Measurements from ENCODE around the gene PTPRK.

The PTPRK gene

GRCh38 chr6:128271011-128271410 is 249.4 kb downstream of the PTPRK start:
- no peak for DNase-seq (ENCODE audit: low read depth)
- no peak overlapping the region for H3K4me3 ChIP-seq (ENCODE audit: control insufficient read depth, low read depth, low read length)
- no peak for TF ChIP-seq CTCF (IDR thresholded peaks at IDR 0.05; ENCODE audit: control insufficient read depth, insufficient read depth, low read depth, low read length, missing control alignments)

GRCh38 chr6:128266946-128267345 is 253.5 kb downstream of the PTPRK start:
- DNase-seq (ENCODE audit: low read depth), result no peak
- TF ChIP-seq CTCF (IDR thresholded peaks at IDR 0.05; ENCODE audit: control insufficient read depth, insufficient read depth, low read depth, low read length, missing control alignments), result no peak
- no peak overlapping the region for H3K4me3 ChIP-seq (ENCODE audit: control insufficient read depth, low read depth, low read length)

- no peak for DNase-seq (ENCODE audit: low read depth)
- TF ChIP-seq CTCF (IDR thresholded peaks at IDR 0.05; ENCODE audit: control insufficient read depth, insufficient read depth, low read depth, low read length, missing control alignments), result no peak
- H3K4me3 ChIP-seq (ENCODE audit: control insufficient read depth, low read depth, low read length), result no peak overlapping the region
These were observed 254.7 kb downstream of the PTPRK start for GRCh38 chr6:128265706-128266105.

GRCh38 chr6:128259730-128260685 is 260.4 kb downstream of the PTPRK start:
- DNase-seq (ENCODE audit: low read depth), result no peak
- H3K4me3 ChIP-seq (ENCODE audit: control insufficient read depth, low read depth, low read length), result no peak overlapping the region
- TF ChIP-seq CTCF (IDR thresholded peaks at IDR 0.05; ENCODE audit: control insufficient read depth, insufficient read depth, low read depth, low read length, missing control alignments), result no peak

GRCh38 chr6:128259029-128259724 is 261.2 kb downstream of the PTPRK start:
- TF ChIP-seq CTCF (IDR thresholded peaks at IDR 0.05; ENCODE audit: control insufficient read depth, insufficient read depth, low read depth, low read length, missing control alignments), result no peak
- no peak overlapping the region for H3K4me3 ChIP-seq (ENCODE audit: control insufficient read depth, low read depth, low read length)
- no peak for DNase-seq (ENCODE audit: low read depth)

GRCh38 chr6:128256095-128256494 is 264.3 kb downstream of the PTPRK start:
- DNase-seq (ENCODE audit: low read depth), result no peak
- TF ChIP-seq CTCF (IDR thresholded peaks at IDR 0.05; ENCODE audit: control insufficient read depth, insufficient read depth, low read depth, low read length, missing control alignments), result no peak
- H3K4me3 ChIP-seq (ENCODE audit: control insufficient read depth, low read depth, low read length), result no peak overlapping the region
